Ishikawa (cell line): ENCODE results near the gene CEP68.

Experiments used
- CEBPB ChIP-seq: IDR thresholded peaks from 2 replicates; pipeline ENCODE4 v1.6.1; 2012
- CREB1 ChIP-seq: IDR thresholded peaks from 2 replicates; pipeline ENCODE4 v1.6.1; 2012; ENCODE audit warnings: low read depth
- EGR1 ChIP-seq: IDR thresholded peaks from 2 replicates; pipeline ENCODE4 v1.6.1; 2012
- EP300 ChIP-seq: IDR thresholded peaks from 2 replicates; pipeline ENCODE4 v1.6.1; 2012; ENCODE audit warnings: borderline replicate concordance
- FOXM1 ChIP-seq: IDR thresholded peaks from 2 replicates; pipeline ENCODE4 v1.6.1; 2012; ENCODE audit warnings: low read depth, borderline replicate concordance
- NFIC ChIP-seq: IDR thresholded peaks from 2 replicates; pipeline ENCODE4 v1.6.1; 2012
- RAD21 ChIP-seq: IDR thresholded peaks from 2 replicates; pipeline ENCODE4 v1.6.1; 2012; ENCODE audit warnings: low read depth
- REST ChIP-seq: IDR thresholded peaks from 2 replicates; pipeline ENCODE4 v1.6.1; 2012; ENCODE audit warnings: low read depth, mild to moderate bottlenecking
- TAF1 ChIP-seq: IDR thresholded peaks from 2 replicates; pipeline ENCODE4 v1.6.1; 2012; ENCODE audit warnings: low read depth, mild to moderate bottlenecking
- TCF12 ChIP-seq: IDR thresholded peaks from 2 replicates; pipeline ENCODE4 v1.6.1; 2012; ENCODE audit warnings: low read depth
- TEAD4 ChIP-seq: IDR thresholded peaks from 2 replicates; pipeline ENCODE4 v1.6.1; 2012
- USF1 ChIP-seq: IDR thresholded peaks from 2 replicates; pipeline ENCODE4 v1.6.1; 2012
- YY1 ChIP-seq: IDR thresholded peaks from 2 replicates; pipeline ENCODE4 v1.6.1; 2012; ENCODE audit warnings: low read depth
- ZBTB7A ChIP-seq: IDR thresholded peaks from 2 replicates; pipeline ENCODE4 v1.6.1; 2012; ENCODE audit warnings: low read depth
- TF ChIP-seq, protein P1 (sequence below): IDR thresholded peaks from 2 replicates; pipeline ENCODE4 v1.6.1; 2012

The CEP68 gene

DNA sequence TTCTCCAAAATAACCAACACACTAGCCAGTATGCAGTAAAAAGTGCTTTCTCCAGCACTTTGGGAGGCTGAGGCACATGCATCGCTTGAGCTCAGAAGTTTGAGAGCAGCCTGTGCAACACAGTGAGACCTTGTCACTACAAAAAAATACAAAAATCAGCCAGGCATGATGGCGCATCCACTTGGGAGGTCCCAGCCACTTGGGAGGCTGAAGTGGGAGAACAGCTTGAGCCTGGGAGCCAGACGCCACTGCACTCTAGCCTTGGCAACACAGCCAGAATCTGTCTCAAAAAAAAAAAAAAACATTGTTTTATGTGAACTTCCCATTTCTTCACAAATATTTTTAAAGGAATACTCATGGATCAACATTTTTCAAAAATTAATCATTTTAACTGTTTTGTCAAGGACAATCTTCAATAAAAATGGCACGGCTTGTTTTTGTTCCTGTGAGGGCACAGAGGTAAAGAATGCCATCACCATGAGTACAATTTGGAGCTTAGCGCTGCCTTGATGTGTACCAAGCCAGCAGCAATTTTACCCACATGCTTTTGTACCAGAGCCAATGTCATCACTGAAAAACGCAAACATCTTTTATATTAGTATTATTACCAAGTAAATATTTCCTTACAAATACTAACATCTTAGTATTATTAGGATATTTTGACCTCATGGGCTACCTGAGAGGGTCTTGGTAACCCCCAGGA lies 46.9 kb downstream of the CEP68 start:
- TF ChIP-seq, protein P1, sequence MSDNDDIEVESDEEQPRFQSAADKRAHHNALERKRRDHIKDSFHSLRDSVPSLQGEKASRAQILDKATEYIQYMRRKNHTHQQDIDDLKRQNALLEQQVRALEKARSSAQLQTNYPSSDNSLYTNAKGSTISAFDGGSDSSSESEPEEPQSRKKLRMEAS = no peak
- TF ChIP-seq YY1 = no peak

DNA sequence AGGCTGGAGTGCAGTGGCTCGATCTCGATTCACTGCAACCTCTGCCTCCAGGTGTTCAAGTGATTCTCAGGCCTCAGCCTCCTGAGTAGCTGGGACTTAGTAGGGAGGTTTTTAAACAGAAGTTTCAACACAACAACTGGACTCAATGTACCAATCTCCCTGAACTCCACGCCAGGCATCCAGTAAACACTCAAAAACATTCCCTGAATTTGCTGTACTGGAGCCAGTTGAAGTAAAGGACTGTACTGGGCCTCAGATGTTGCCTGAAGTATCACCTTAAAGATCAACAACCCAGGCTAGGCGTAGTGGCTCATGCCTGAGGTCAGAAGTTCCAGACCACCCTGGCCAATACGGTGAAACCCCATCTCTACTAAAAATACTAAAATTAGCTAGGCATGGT lies 51.3 kb downstream of the CEP68 start:
- no peak for TF ChIP-seq TEAD4

DNA sequence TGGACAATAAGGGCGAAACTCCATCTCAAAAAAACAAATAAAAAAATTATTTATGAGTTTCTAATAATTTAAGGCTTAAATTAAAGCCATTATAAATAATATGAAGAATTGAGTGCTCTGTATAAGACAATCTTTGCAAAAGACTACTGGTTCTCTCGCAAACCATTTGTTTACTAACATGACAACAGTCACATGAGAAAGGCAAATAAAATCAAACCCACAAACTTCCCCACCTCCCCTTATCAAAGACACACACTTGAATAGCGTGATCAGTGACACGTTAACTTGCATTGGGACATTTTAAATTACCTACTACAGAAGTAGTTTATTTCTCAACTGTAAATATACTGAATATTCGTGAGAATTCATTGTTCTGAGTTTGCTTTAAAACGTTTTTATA lies 52.6 kb downstream of the CEP68 start:
- TF ChIP-seq TAF1 (no peak), RAD21 (no peak), USF1 (no peak), CREB1 (no peak), YY1 (no peak), TEAD4 (no peak), EP300 (no peak), ZBTB7A (no peak), FOXM1 (no peak), TCF12 (no peak)
- TF ChIP-seq, protein P1 = no peak

DNA sequence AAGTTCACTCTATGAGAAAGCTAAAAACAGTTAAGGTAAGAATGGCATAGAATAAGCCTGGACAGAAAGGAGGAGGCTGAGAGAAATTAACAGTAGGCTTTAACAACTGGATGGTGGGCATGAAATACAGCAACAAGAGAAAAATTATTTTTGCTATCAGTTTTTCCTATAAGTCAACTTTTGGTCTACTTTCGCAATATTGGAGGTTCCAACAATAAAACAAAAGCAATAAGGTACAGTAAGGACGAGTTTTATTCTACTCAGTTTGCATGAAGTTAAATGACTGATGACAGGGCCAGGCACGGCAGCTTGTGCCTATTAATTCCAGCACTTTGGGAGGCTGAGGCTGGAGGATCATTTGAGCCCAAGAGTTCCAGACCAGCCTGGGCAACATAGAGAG lies 56.4 kb downstream of the CEP68 start:
- TF ChIP-seq REST = no peak
- TF ChIP-seq NFIC = no peak
- no peak for TF ChIP-seq CREB1
- no peak for TF ChIP-seq TCF12
- TF ChIP-seq EP300 = no peak
- TF ChIP-seq CEBPB = no peak
- TF ChIP-seq EGR1 = no peak
- TF ChIP-seq FOXM1 = no peak
- TF ChIP-seq, protein P1 = no peak
- TF ChIP-seq TEAD4 = no peak
- TF ChIP-seq YY1 = no peak
- TF ChIP-seq RAD21 = no peak
- TF ChIP-seq ZBTB7A = no peak
- no peak for TF ChIP-seq TAF1
- no peak for TF ChIP-seq USF1

DNA sequence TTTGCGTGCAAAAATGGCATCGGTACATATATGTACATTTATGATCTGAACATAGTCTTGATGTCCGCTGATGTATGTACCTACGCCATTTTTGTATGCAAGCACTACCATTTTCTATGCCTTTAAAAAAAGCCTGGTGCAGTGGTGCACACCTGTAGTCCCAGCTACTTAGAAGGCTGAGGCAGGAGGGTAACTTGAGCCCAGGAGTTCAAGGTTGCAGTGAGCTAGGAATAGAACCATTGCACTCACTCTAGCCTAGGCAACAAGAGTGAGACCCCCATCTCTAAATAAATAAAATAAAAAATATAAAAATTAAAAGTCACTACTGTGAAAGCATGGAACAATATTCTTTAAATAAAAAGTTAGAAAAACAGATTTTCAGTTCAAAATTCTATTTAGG lies 57.0 kb downstream of the CEP68 start:
- TF ChIP-seq TEAD4 = no peak
- no peak for TF ChIP-seq REST
- no peak for TF ChIP-seq EP300
- no peak for TF ChIP-seq ZBTB7A
- no peak for TF ChIP-seq FOXM1
- TF ChIP-seq NFIC = no peak
- TF ChIP-seq CREB1 = no peak
- no peak for TF ChIP-seq CEBPB
- TF ChIP-seq USF1 = no peak
- TF ChIP-seq, protein P1 = no peak
- TF ChIP-seq RAD21 = no peak
- TF ChIP-seq TAF1 = no peak

GRCh38 chr2:65113816-65114215 lies 57.6 kb downstream of the CEP68 start:
- TF ChIP-seq USF1 = no peak
- TF ChIP-seq TCF12 = no peak
- no peak for TF ChIP-seq TAF1
- no peak for TF ChIP-seq CREB1
- TF ChIP-seq EP300 = no peak
- TF ChIP-seq NFIC = no peak
- no peak for TF ChIP-seq EGR1
- TF ChIP-seq YY1 = no peak
- no peak for TF ChIP-seq ZBTB7A
- no peak for TF ChIP-seq CEBPB
- TF ChIP-seq, protein P1 = no peak
- TF ChIP-seq REST = no peak
- TF ChIP-seq TEAD4 = no peak
